OCI-LY7 (cell line): Measurements from ENCODE around the gene HERC6.

Experiments used
- CTCF ChIP-seq: fragments of 200-600 bp; sonication (generic); conservative IDR thresholded peaks from 2 replicates; pipeline ENCODE4 v1.5.1; 2014; ENCODE audit warnings: mild to moderate bottlenecking, antibody characterized with exemption, low read length, moderate library complexity, mixed read lengths
- EZH2phosphoT487 ChIP-seq: fragments of 200-600 bp; sonication (generic); IDR thresholded peaks from 2 replicates; pipeline ENCODE4 v1.6.1; 2018; ENCODE audit warnings: low read depth, borderline replicate concordance, mild to moderate bottlenecking, mixed run types, antibody characterized with exemption, low read length, moderate library complexity, mixed read lengths

- TF ChIP-seq CTCF (no peak), EZH2phosphoT487 (no peak)
Observed at GRCh38 chr4:88418411-88418810, 39.8 kb downstream of the HERC6 start.
